Measurements from ENCODE around the gene SPDYE4.

SPDYE4 gene

GRCh38 chr17:8799570-8800212, 41.3 kb upstream of the SPDYE4 start:
- no peak for TF ChIP-seq EZH2 (IDR thresholded peaks at IDR 0.05)
- TF ChIP-seq POLR2AphosphoS5 (IDR thresholded peaks at IDR 0.05; ENCODE audit: borderline replicate concordance, low read depth, low read length) = no peak
- no peak for TF ChIP-seq FOXP2 (optimal IDR thresholded peaks at IDR 0.05; ENCODE audit: control extremely low read depth, extremely low read length, insufficient read depth)
- H3K9me3 ChIP-seq (ENCODE audit: low read depth, low read length) = no peaks in the 10 kb centered on the region
- H3K4me3 ChIP-seq = no peak overlapping the region
- DNase-seq (ENCODE audit: low read depth, low spot score) = no peak
- H3K27ac ChIP-seq = no peak overlapping the region
- no peaks in the 10 kb centered on the region for H3K36me3 ChIP-seq (ENCODE audit: insufficient read depth, low read length)
- H3K9ac ChIP-seq (ENCODE audit: insufficient read length) = no peak overlapping the region

DNA sequence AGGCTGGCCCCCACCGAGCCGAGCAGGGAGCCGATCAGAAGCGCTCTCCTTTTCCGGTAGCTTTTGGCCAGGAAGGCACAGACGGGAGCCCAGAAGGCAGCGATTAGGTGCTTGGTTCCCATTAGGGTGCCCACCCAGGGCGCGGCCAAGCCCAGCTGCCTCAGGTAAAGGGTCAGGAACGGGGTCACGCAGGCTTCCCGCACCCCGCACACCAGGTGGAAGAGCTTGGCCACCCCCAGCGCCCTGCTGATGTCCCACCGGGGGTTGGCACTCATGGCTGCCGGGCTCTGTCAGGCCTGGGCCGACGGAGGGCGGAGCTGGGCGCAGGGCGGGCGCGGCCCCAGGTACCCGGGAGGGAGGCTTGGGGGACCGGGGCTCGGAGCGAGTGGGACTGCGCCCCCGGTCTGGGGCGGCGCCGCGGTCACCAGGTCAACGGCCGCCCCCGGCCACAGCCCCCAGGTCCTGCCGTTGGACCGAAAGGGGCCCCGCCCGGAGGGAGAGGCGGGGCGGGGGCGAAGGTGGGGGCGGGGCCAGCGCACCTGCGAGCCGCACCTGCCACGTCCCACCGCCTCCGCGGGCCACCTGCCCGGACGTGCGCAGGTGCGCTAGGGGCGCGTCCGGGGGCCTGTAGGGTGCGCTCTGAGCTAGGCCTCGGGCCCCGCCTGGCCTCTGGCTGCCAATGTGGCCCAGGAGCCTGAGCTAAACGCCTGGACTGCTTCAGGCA, 40.7 kb upstream of the SPDYE4 start, which contains the start of gene MFSD6L:
TSS of gene MFSD6L (minus strand) at position 520 of the 724 bp plus-strand sequence. CDS start at position 275, 245 bp downstream.
- Histone ChIP-seq H3K9me3 (ENCODE audit: low read depth, low read length) (no peaks in the 10 kb centered on the region), H3K36me3 (ENCODE audit: insufficient read depth, low read length) (no peaks in the 10 kb centered on the region), H3K27ac (no peak within 1 kb of the TSS), H3K9ac (ENCODE audit: insufficient read length) (no peak within 1 kb of the TSS), H3K4me3 (no peak within 1 kb of the TSS)
- DNase-seq (ENCODE audit: low read depth, low spot score) = no peak
- TF ChIP-seq POLR2AphosphoS5 (IDR thresholded peaks at IDR 0.05; ENCODE audit: borderline replicate concordance, low read depth, low read length) (no peak), EZH2 (IDR thresholded peaks at IDR 0.05) (no peak), FOXP2 (optimal IDR thresholded peaks at IDR 0.05; ENCODE audit: control extremely low read depth, extremely low read length, insufficient read depth) (no peak)

GRCh38 chr17:8798176-8798845, 40.0 kb upstream of the SPDYE4 start:
- no peaks in the 10 kb centered on the region for H3K9me3 ChIP-seq (ENCODE audit: low read depth, low read length)
- no peak overlapping the region for H3K4me3 ChIP-seq
- no peak for TF ChIP-seq EZH2 (IDR thresholded peaks at IDR 0.05)
- no peak for TF ChIP-seq POLR2AphosphoS5 (IDR thresholded peaks at IDR 0.05; ENCODE audit: borderline replicate concordance, low read depth, low read length)
- TF ChIP-seq FOXP2 (optimal IDR thresholded peaks at IDR 0.05; ENCODE audit: control extremely low read depth, extremely low read length, insufficient read depth) = no peak
- H3K9ac ChIP-seq (ENCODE audit: insufficient read length) = no peak overlapping the region
- no peak overlapping the region for H3K27ac ChIP-seq
- DNase-seq (ENCODE audit: low read depth, low spot score) = no peak
- H3K36me3 ChIP-seq (ENCODE audit: insufficient read depth, low read length) = no peaks in the 10 kb centered on the region

- no peak for TF ChIP-seq FOXP2 (optimal IDR thresholded peaks at IDR 0.05; ENCODE audit: control extremely low read depth, extremely low read length, insufficient read depth)
- TF ChIP-seq POLR2AphosphoS5 (IDR thresholded peaks at IDR 0.05; ENCODE audit: borderline replicate concordance, low read depth, low read length) = no peak
- no peak for TF ChIP-seq EZH2 (IDR thresholded peaks at IDR 0.05)
- H3K9ac ChIP-seq (ENCODE audit: insufficient read length) = no peak overlapping the region
These were observed 39.4 kb upstream of the SPDYE4 start for GRCh38 chr17:8797621-8798175.

DNA sequence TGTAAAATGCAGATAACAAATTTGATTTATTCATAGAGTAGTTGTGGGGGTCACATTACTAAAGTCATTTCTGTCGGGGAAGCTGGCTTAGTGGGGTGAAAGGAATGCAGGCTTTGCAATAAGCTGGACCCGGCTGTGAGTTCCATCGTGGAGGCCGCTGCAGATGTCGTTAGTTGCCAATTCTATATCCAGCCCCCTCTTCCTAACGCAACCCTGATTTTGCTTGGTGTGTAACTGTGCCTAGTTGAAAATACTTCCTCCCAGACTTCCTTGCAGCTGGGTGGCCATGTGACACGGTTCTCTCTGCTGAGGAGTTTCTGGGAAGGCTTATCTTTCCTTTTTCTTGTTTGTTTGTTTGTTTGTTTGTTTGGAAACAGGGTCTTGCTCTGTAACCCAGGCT, 36.3 kb upstream of the SPDYE4 start:
- DNase-seq (ENCODE audit: low read depth, low spot score) = no peak
- Histone ChIP-seq H3K9ac (ENCODE audit: insufficient read length) (no peak overlapping the region), H3K36me3 (ENCODE audit: insufficient read depth, low read length) (no peaks in the 10 kb centered on the region), H3K27ac (no peak overlapping the region), H3K9me3 (ENCODE audit: low read depth, low read length) (no peaks in the 10 kb centered on the region; the same call in 1 of the 2 replicates), H3K4me3 (no peak overlapping the region)
- TF ChIP-seq FOXP2 (optimal IDR thresholded peaks at IDR 0.05; ENCODE audit: control extremely low read depth, extremely low read length, insufficient read depth) (no peak), POLR2AphosphoS5 (IDR thresholded peaks at IDR 0.05; ENCODE audit: borderline replicate concordance, low read depth, low read length) (no peak), EZH2 (IDR thresholded peaks at IDR 0.05) (no peak)

More at GRCh38 chr17:8797621-8798175, 39.4 kb upstream of the SPDYE4 start:
- no peak overlapping the region for H3K4me3 ChIP-seq
- no peak for DNase-seq (ENCODE audit: low read depth, low spot score)
- H3K27ac ChIP-seq = no peak overlapping the region
- H3K9me3 ChIP-seq (ENCODE audit: low read depth, low read length) = no peaks in the 10 kb centered on the region
- no peaks in the 10 kb centered on the region for H3K36me3 ChIP-seq (ENCODE audit: insufficient read depth, low read length)

DNA sequence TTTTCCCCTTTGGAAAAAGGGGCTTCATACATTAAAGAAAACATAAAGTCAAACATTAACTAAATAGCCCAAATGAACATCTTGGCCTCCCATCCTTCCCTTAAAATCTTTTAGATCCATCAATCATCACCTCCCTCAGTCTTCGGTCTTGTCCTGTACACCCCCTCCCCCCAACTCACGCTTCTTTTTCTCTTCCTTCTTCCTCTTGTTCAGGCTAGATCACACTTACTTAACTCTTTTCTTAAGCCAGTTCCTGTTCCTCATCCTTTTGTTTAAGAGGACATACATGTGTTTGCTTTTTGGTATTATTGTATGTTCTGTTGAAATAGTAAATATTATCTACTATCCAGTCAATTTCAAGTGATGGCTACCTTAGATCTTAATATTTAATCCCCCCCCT, 35.3 kb upstream of the SPDYE4 start:
- TF ChIP-seq FOXP2 (optimal IDR thresholded peaks at IDR 0.05; ENCODE audit: control extremely low read depth, extremely low read length, insufficient read depth) (no peak), EZH2 (IDR thresholded peaks at IDR 0.05) (no peak), POLR2AphosphoS5 (IDR thresholded peaks at IDR 0.05; ENCODE audit: borderline replicate concordance, low read depth, low read length) (no peak)
- Histone ChIP-seq H3K27ac (no peak overlapping the region), H3K4me3 (no peak overlapping the region), H3K9ac (ENCODE audit: insufficient read length) (no peak overlapping the region), H3K36me3 (ENCODE audit: insufficient read depth, low read length) (no peaks in the 10 kb centered on the region), H3K9me3 (ENCODE audit: low read depth, low read length) (no peaks in the 10 kb centered on the region; the same call in 1 of the 2 replicates)
- no peak for DNase-seq (ENCODE audit: low read depth, low spot score)

- no peak for DNase-seq (ENCODE audit: low read depth, low spot score)
- TF ChIP-seq EZH2 (IDR thresholded peaks at IDR 0.05) (no peak), POLR2AphosphoS5 (IDR thresholded peaks at IDR 0.05; ENCODE audit: borderline replicate concordance, low read depth, low read length) (no peak), FOXP2 (optimal IDR thresholded peaks at IDR 0.05; ENCODE audit: control extremely low read depth, extremely low read length, insufficient read depth) (no peak)
These were observed 34.3 kb upstream of the SPDYE4 start for GRCh38 chr17:8792646-8793045.

DNA sequence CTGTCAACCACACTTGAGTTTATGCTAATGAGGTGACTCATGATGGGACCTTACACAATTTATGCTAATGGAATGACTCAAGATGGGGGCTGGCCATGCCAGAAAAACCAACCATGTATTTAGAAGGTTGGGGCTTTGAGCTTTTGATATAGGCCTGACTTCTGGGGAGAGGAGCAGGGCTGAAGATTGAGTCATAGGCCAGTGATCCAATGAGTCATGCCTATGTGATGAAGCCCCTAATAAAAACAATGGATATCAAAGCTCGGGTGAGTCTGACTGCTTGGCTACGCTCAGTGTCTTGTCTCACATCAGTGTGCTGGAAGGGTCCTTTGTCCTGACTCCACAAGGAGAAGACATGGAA, 33.5 kb upstream of the SPDYE4 start:
- Histone ChIP-seq H3K9me3 (ENCODE audit: low read depth, low read length) (no peaks in the 10 kb centered on the region; the same call in 1 of the 2 replicates), H3K9ac (ENCODE audit: insufficient read length) (no peak overlapping the region), H3K27ac (no peak overlapping the region), H3K4me3 (no peak overlapping the region), H3K36me3 (ENCODE audit: insufficient read depth, low read length) (no peaks in the 10 kb centered on the region)
- DNase-seq (ENCODE audit: low read depth, low spot score) = no peak
- TF ChIP-seq EZH2 (IDR thresholded peaks at IDR 0.05) = no peak
- no peak for TF ChIP-seq FOXP2 (optimal IDR thresholded peaks at IDR 0.05; ENCODE audit: control extremely low read depth, extremely low read length, insufficient read depth)
- no peak for TF ChIP-seq POLR2AphosphoS5 (IDR thresholded peaks at IDR 0.05; ENCODE audit: borderline replicate concordance, low read depth, low read length)

More at GRCh38 chr17:8792646-8793045, 34.3 kb upstream of the SPDYE4 start:
- no peak overlapping the region for H3K27ac ChIP-seq
- no peak overlapping the region for H3K9ac ChIP-seq (ENCODE audit: insufficient read length)
- no peaks in the 10 kb centered on the region; the same call in 1 of the 2 replicates for H3K9me3 ChIP-seq (ENCODE audit: low read depth, low read length)
- no peaks in the 10 kb centered on the region for H3K36me3 ChIP-seq (ENCODE audit: insufficient read depth, low read length)
- H3K4me3 ChIP-seq = no peak overlapping the region
